NK-92 treated with Interleukin-12 subunit alpha and Interleukin-12 subunit beta, amount 100 ng/mL, for 24 hours (cell line): ENCODE data around the gene TREH.
"Not testable (repeated sequence)": the region's sequence is repeated elsewhere in the genome, so short reads cannot be mapped to it uniquely, and the experiment has no call there.

Experiments
- DNase-seq: peaks from one replicate; lab custom pipeline; 2025; lab: John Stamatoyannopoulos, UW

TREH gene, protein sequence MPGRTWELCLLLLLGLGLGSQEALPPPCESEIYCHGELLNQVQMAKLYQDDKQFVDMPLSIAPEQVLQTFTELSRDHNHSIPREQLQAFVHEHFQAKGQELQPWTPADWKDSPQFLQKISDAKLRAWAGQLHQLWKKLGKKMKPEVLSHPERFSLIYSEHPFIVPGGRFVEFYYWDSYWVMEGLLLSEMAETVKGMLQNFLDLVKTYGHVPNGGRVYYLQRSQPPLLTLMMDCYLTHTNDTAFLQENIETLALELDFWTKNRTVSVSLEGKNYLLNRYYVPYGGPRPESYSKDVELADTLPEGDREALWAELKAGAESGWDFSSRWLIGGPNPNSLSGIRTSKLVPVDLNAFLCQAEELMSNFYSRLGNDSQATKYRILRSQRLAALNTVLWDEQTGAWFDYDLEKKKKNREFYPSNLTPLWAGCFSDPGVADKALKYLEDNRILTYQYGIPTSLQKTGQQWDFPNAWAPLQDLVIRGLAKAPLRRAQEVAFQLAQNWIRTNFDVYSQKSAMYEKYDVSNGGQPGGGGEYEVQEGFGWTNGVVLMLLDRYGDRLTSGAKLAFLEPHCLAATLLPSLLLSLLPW

GRCh38 chr11:118679483-118679882, at the start of gene TREH:
TSS of gene TREH (minus strand) at chr11:118679650. CDS start at chr11:118679627, 23 bp downstream.
- no peak for DNase-seq

- not testable (repeated sequence) for DNase-seq
Measured at GRCh38 chr11:118728112-118728511, 48.7 kb upstream of the TREH start.

DNA sequence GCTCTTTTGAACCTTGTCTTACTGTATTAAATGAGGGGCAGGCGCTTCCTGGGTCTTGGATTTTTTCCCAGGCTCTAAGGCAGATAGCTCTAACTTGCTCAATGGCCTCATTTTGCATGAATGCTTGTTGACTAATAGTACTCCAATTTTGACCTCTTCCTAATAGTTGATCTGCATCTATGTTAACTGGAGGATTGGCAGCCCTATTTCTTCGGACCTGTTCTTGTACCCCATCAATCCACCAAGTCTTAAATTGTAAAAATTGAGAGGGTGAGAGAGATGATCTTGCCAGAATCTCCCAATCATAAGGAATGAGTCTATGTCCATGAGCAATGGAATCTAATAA, 48.2 kb upstream of the TREH start:
- DNase-seq = not testable (repeated sequence)

GRCh38 chr11:118727001-118727720, 47.7 kb upstream of the TREH start:
- DNase-seq = not testable (repeated sequence)

DNA sequence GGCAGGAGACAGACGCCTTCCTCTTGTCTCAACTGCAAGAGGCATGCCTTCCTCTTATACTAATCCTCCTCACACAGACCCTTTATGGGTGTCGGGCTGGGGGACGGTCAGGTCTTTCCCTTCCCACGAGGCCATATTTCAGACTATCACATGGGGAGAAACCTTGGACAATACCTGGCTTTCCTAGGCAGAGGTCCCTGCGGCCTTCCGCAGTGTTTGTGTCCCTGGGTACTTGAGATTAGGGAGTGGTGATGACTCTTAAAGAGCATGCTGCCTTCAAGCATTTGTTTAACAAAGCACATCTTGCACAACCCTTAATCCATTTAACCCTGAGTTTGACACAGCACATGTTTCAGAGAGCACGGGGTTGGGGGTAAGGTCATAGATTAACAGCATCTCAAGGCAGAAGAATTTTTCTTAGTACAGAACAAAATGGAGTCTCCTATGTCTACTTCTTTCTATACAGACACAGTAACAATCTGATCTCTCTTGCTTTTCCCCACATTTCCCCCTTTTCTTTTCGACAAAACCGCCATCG, 42.1 kb upstream of the TREH start:
- DNase-seq = not testable (repeated sequence)

GRCh38 chr11:118720740-118721139, 41.3 kb upstream of the TREH start:
- DNase-seq = not testable (repeated sequence)

GRCh38 chr11:118720078-118720477, 40.6 kb upstream of the TREH start:
- DNase-seq = not testable (repeated sequence)

DNA sequence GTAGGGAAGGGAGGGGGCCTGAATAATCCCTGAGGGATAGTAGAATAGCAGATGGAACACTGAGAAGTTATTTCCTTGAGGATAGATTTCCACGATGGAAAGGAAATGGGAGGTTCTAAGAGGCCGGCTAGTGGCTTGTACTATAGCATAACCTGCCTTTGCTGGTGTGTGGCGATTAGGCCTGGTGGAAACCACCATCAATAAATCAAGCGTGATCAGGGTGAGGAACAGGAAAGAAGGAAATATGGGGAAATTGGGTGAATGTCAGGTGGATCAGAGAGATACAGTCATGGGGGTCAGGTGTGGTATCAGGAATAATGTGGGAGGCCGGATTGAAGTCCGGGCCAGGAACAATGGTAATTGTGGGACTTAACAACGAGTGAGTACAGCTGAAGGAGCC, 39.1 kb upstream of the TREH start:
- DNase-seq = not testable (repeated sequence)

DNA sequence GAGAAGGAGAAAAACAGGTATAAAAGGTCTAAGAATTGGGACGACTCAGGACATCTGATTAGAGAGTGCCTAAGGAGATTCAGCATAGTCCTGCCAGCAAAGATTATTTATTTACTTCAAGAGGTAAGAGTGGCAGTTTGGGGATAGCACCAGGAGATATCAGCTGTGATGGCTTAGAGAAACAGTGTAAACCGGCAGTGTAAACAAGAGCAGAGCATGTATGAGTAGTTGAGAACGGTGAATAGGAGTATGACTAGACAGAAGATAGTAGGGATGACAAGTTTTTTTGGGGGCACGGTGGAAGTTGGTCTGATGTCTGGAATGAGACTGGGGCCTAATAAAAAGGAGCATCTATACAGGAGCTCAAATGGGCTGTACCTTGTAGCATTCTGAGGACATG, 38.3 kb upstream of the TREH start:
- DNase-seq = not testable (repeated sequence)

GRCh38 chr11:118717221-118717620, 37.8 kb upstream of the TREH start:
- not testable (repeated sequence) for DNase-seq

DNA sequence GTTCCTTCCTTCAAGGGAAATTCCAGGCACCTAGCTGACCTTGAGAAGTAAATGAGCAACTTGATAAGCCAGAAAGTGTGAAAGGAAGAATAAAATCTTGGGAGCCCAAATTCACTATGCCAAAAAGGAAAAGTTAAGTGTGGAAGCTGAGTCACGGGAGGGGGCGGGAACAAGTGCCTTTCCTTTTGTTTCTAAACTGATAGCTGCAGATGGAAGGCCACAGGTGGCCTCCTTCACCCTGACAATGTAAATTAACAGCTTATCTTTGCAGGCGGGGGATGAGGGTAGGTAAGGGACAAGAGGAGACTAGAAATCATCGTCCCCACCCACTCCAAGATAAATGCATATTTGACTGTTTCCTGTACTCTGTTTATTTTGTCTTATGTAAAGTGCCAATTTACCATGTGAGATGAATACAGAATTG, 36.4 kb upstream of the TREH start:
- DNase-seq = no peak

DNA sequence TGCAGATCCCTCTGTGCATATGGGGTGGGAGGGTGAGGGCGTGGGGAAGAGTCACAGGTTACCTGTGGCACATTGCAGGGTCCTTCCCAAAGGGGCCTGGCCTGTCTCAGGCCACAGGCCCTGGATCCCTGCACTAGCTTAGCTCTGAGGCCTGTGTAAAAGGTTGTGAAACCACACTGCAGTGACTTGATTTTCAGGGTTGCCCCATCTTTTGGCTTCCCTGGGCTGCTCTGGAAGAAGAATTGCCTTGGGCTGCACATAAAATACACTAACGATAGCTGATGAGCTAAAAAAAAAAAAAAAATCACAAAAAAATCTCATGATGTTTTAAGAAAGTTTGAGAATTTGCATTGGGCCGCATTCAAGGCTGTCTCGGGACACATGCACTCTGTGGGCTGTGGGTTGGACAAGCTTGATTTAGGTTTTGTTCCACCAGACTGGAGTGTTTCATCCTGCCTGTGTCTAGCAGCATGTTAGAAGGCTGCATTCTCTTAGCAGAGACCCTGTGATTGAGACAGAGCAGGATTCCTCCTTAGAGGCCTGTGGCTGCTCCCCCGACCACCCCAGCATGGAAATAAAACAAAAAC, 35.9 kb upstream of the TREH start:
- no peak for DNase-seq

- no peak for DNase-seq
Measured at GRCh38 chr11:118714816-118715215, 35.4 kb upstream of the TREH start.

DNA sequence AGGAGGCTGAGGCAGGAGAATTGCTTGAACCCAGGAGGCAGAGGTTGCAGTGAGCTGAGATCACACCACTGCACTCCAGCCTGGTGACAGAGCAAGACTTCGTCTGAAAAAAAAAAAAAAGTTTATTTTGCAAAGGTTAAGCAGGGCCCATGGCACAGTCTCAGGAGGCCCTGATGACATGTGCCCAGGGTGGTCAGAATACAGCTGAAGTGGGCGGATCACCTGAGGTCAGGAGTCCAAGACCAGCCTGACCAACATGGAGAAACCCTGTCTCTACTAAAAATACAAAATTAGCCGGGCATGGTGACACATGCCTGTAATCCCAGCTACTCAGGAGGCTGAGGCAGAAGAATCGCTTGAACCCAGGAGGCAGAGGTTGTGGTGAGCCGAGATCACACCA, 35.0 kb upstream of the TREH start:
- DNase-seq = not testable (repeated sequence)

DNA sequence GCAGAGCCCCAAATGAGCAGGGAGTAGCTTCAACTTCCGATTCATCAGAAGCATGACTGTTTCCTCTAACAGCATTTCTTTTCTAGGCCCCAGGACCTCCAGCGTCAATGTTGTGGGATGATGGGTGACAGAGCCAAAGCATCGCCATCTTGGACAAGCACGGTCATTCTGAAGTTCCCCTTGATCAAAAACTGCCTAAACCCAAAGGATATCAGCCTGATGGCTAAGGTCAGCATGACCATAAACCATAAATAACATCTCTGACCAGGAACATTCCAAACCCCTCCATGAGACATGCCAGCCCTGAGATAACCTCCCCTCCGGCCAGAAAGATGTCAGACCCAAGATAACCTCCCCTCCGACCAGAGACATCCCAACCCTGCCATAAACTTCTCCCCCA, 28.8 kb upstream of the TREH start:
- no peak for DNase-seq

DNA sequence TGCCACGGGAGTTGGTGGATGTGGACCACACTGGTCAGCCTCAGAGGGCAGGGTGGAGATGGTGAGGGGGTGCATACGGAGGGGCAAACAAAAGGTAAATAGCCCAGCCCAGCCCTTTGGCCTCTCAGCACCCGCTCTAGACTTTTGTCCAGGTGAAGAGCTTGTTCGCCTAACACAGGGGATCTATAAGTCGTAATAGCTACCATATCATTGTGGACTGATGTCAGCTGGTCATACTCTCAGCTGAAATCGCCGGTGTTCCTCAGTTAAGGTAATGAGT, 27.0 kb upstream of the TREH start:
- DNase-seq = no peak

- DNase-seq = no peak
Measured at GRCh38 chr11:118705791-118706545, 26.5 kb upstream of the TREH start.

- no peak for DNase-seq
Measured at GRCh38 chr11:118705111-118705741, 25.8 kb upstream of the TREH start.

DNA sequence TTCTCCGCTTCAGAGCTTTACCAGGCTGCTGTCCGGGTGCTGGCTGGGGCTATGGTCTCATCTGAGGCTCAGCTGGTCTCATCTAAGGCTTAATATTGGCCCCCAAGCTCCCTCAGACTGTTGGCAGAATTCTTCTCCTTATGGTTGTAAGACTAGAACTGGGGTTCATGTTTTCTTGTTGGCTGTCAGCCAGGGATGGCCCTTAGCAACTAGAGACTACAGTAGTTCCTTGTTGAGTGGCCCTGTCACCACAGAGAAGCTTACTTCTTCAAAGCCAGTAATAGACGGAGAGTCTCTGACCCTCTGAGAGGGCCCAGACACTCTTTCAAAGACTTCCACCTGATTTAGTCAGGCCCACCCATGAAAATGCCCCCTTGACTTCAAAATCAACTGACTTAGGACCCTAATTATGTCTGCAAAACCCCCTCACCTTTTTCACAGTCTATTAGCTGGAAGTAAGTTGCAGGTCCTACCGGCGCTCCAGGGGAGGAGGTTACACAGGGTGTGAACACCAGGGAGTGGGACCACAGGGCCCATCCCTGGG, 24.2 kb upstream of the TREH start:
- DNase-seq = no peak

GRCh38 chr11:118699506-118700220, 20.2 kb upstream of the TREH start:
- peak; percentile 41 for DNase-seq
